IMR-90 (cell line): ENCODE measurements around the gene AMIGO2. TPM values are rescaled to one million over a fixed set of nuclear protein-coding genes. Genes with fewer than 3 reads are reported as not detected.
A peak's percentile ranks its signal among the peaks of the same experiment; 100 is the strongest.

ENCODE experiments used
- ATAC-seq: fragments of 200-7000 bp; cut with Tn5 transposase; 2 replicates; pipeline ENCODE4 v1.9.1; 2020; ENCODE audit warnings: low read depth, mild to moderate bottlenecking, moderate library complexity
- BruUV-seq: library from RNA; stranded (reverse); fragments of 400-500 nt; replicated peaks from 2 replicates; lab custom pipeline; 2021; lab: Mats Ljungman, UMichigan
- CTCF ChIA-PET: fragments of 300-600 bp; formaldehyde crosslinking; extraction: SDS; loops from one replicate; lab custom pipeline; 2021; ENCODE audit warnings: antibody characterized with exemption; lab: Yijun Ruan, JAX
- POLR2A ChIA-PET: fragments of 300-600 bp; sonication (Branson Sonifier 250); formaldehyde crosslinking; loops from one replicate; lab custom pipeline; 2022; ENCODE audit warnings: antibody characterized with exemption; ENCODE audit not compliant: unreplicated experiment; lab: Charles Lee
- DNase-seq: peaks from one replicate; pipeline ENCODE4 v3.0.0; 2013
- H2AFZ ChIP-seq: replicated peaks from 2 replicates; pipeline ENCODE3; 2013; ENCODE audit warnings: low read length, mild to moderate bottlenecking; ENCODE audit not compliant: poor library complexity
- H2AK5ac ChIP-seq: 2 replicates; pipeline ENCODE4 v1.6.1; 2013; ENCODE audit warnings: low read depth, low read length, inconsistent platforms
- H2AK9ac ChIP-seq: replicated peaks from 2 replicates; pipeline ENCODE3; 2013; ENCODE audit warnings: mild to moderate bottlenecking, low read depth, low read length, moderate library complexity; ENCODE audit not compliant: poor library complexity
- H2BK120ac ChIP-seq: 2 replicates; pipeline ENCODE4 v1.6.1; 2013; ENCODE audit warnings: low read depth, low read length, inconsistent platforms
- H2BK15ac ChIP-seq: 3 replicates; pipeline ENCODE4 v1.6.1; 2013; ENCODE audit warnings: low read depth, low read length, inconsistent platforms
- H2BK20ac ChIP-seq: 2 replicates; pipeline ENCODE4 v1.6.1; 2013; ENCODE audit warnings: low read depth, mild to moderate bottlenecking, inconsistent platforms, low read length, moderate library complexity
- H2BK5ac ChIP-seq: 2 replicates; pipeline ENCODE4 v1.6.1; 2013; ENCODE audit warnings: mild to moderate bottlenecking, low read depth, low read length, inconsistent platforms; ENCODE audit not compliant: poor library complexity, severe bottlenecking
- H3K14ac ChIP-seq: replicated peaks from 2 replicates; pipeline ENCODE4 v1.6.1; 2013; ENCODE audit warnings: low read depth, low read length, inconsistent platforms
- H3K18ac ChIP-seq: 2 replicates; pipeline ENCODE4 v1.6.1; 2013; ENCODE audit warnings: low read depth, low read length, control low read depth
- H3K23ac ChIP-seq: 2 replicates; pipeline ENCODE4 v1.6.1; 2013; ENCODE audit warnings: low read depth, low read length, inconsistent platforms
- H3K27ac ChIP-seq: 2 replicates; pipeline ENCODE4 v1.5.1; 2013; ENCODE audit warnings: mild to moderate bottlenecking, control low read depth, low read length; ENCODE audit not compliant: insufficient read depth
- H3K27me3 ChIP-seq: 2 replicates; pipeline ENCODE4 v1.6.1; 2013; ENCODE audit warnings: low read length; ENCODE audit not compliant: control insufficient read depth, insufficient read depth
- H3K36me3 ChIP-seq: 2 replicates; pipeline ENCODE4 v1.6.1; 2013; ENCODE audit warnings: low read length, mixed read lengths; ENCODE audit not compliant: control insufficient read depth, insufficient read depth
- H3K4ac ChIP-seq: 2 replicates; pipeline ENCODE4 v1.6.1; 2013; ENCODE audit warnings: low read depth, low read length, inconsistent platforms
- H3K4me1 ChIP-seq: 2 replicates; pipeline ENCODE4 v1.6.1; 2013; ENCODE audit warnings: low read length, mixed read lengths; ENCODE audit not compliant: control insufficient read depth, insufficient read depth
- H3K4me2 ChIP-seq: 2 replicates; pipeline ENCODE4 v1.6.1; 2013; ENCODE audit warnings: low read depth, mild to moderate bottlenecking, control low read depth, low read length, moderate library complexity
- H3K4me3 ChIP-seq: 2 replicates; pipeline ENCODE4 v1.5.1; 2013; ENCODE audit warnings: low read depth, mild to moderate bottlenecking, control low read depth, low read length, moderate library complexity; ENCODE audit not compliant: insufficient read depth
- H3K56ac ChIP-seq: 2 replicates; pipeline ENCODE4 v1.6.1; 2013; ENCODE audit warnings: low read length, inconsistent platforms; ENCODE audit not compliant: insufficient read depth; ENCODE audit errors: extremely low read depth
- H3K79me1 ChIP-seq, 2 experiments: 2 replicates each; pipeline ENCODE4 v1.6.1; 2013; ENCODE audit warnings: low read length in 2 of 2, inconsistent platforms in 1 of 2, low read depth in 1 of 2
- H3K9ac ChIP-seq: 2 replicates; pipeline ENCODE4 v1.6.1; 2013; ENCODE audit warnings: low read depth, low read length, control low read depth
- H3K9me1 ChIP-seq: 2 replicates; pipeline ENCODE4 v1.6.1; 2013; ENCODE audit warnings: low read length, inconsistent platforms; ENCODE audit not compliant: insufficient read depth
- H3K9me3 ChIP-seq: 2 replicates; pipeline ENCODE4 v1.6.1; 2013; ENCODE audit warnings: low read length; ENCODE audit not compliant: control insufficient read depth, insufficient read depth
- H4K20me1 ChIP-seq: 2 replicates; pipeline ENCODE4 v1.6.1; 2013; ENCODE audit warnings: low read length, inconsistent platforms; ENCODE audit not compliant: insufficient read depth
- H4K5ac ChIP-seq: 2 replicates; pipeline ENCODE4 v1.6.1; 2013; ENCODE audit warnings: mild to moderate bottlenecking, low read depth, low read length, control low read depth
- H4K8ac ChIP-seq, 2 experiments: 2 replicates each; pipeline ENCODE4 v1.6.1; 2013; ENCODE audit warnings: low read depth in 2 of 2, low read length in 2 of 2, control low read depth in 1 of 2, inconsistent platforms in 1 of 2
- H4K91ac ChIP-seq: 2 replicates; pipeline ENCODE4 v1.6.1; 2013; ENCODE audit warnings: low read depth, low read length, inconsistent platforms; ENCODE audit not compliant: insufficient read depth
- BHLHE40 ChIP-seq: fragments of 150-350 bp; IDR thresholded peaks from 2 replicates; pipeline ENCODE4 v1.6.1; 2016; ENCODE audit warnings: mild to moderate bottlenecking, low read depth, low read length
- CEBPB ChIP-seq: IDR thresholded peaks from 2 replicates; pipeline ENCODE4 v1.6.1; 2012; ENCODE audit warnings: low read depth, low read length, improper control_type of control experiment
- CHD1 ChIP-seq: IDR thresholded peaks from 2 replicates; pipeline ENCODE4 v1.6.1; 2012; ENCODE audit warnings: low read depth, low read length, improper control_type of control experiment
- ELK1 ChIP-seq: fragments of 150-350 bp; IDR thresholded peaks from 2 replicates; pipeline ENCODE4 v1.6.1; 2016; ENCODE audit warnings: low read depth, mild to moderate bottlenecking, low read length, moderate library complexity, borderline replicate concordance
- FOS ChIP-seq: fragments of 150-350 bp; IDR thresholded peaks from 2 replicates; pipeline ENCODE4 v1.6.1; 2016; ENCODE audit warnings: low read depth, low read length
- MAFK ChIP-seq: IDR thresholded peaks from 2 replicates; pipeline ENCODE4 v1.6.1; 2012; ENCODE audit warnings: low read depth, low read length, improper control_type of control experiment
- MXI1 ChIP-seq: IDR thresholded peaks from 2 replicates; pipeline ENCODE4 v1.6.1; 2012; ENCODE audit warnings: low read depth, mild to moderate bottlenecking, low read length, moderate library complexity, borderline replicate concordance
- RAD21 ChIP-seq: IDR thresholded peaks from 2 replicates; pipeline ENCODE4 v1.6.1; 2012; ENCODE audit warnings: low read length, improper control_type of control experiment
- RCOR1 ChIP-seq: IDR thresholded peaks from 2 replicates; pipeline ENCODE4 v1.6.1; 2012; ENCODE audit warnings: mild to moderate bottlenecking, low read length, improper control_type of control experiment; ENCODE audit not compliant: insufficient replicate concordance
- RFX5 ChIP-seq: IDR thresholded peaks from 2 replicates; pipeline ENCODE4 v1.8.0; 2012; ENCODE audit warnings: low read depth, mild to moderate bottlenecking, low read length, moderate library complexity
- USF2 ChIP-seq: fragments of 150-350 bp; IDR thresholded peaks from 2 replicates; pipeline ENCODE4 v1.6.1; 2017; ENCODE audit warnings: mild to moderate bottlenecking, antibody characterized with exemption, low read length, low read depth
- WGBS, 2 experiments: methylation state at CpG; one replicate each; pipeline versions ENCODE4 v1.1.5 to v1.1.7; 2013; ENCODE audit warnings: missing lambda C conversion rate in 2 of 2; ENCODE audit not compliant: insufficient read length in 1 of 2; ENCODE audit errors: extremely low coverage in 2 of 2; 5-methylcytosine and 5-hydroxymethylcytosine counted together
- dilution Hi-C: fragments of 300-500 bp; cut with HindIII; formaldehyde crosslinking; loops from one replicate; pipeline ENCODE4 v1.14.3; 2018; ENCODE audit warnings: low sequenced_read_pairs; ENCODE audit not compliant: unreplicated experiment
- in situ Hi-C: fragments of 300-500 bp; cut with MboI; formaldehyde crosslinking; loops from 3 replicates; pipeline ENCODE4 v1.14.3; 2019; ENCODE audit warnings: low sequenced_read_pairs, inconsistent platforms, mixed read lengths
- intact Hi-C: fragments of 100-400 bp; cut with micrococcal nuclease; formaldehyde crosslinking; loops from 2 replicates; pipeline ENCODE4 v1.10.0; 2022
- polyA plus RNA-seq, 3 experiments: library from polyadenylated mRNA; depleted of rRNA; stranded (reverse); fragments of >200 nt; gene quantifications; 2 replicates each; pipeline ENCODE4 v1.2.3, GENCODE V29; 2012; ENCODE audit warnings: low replicate concordance in 1 of 3
- total RNA-seq: library from RNA; depleted of rRNA; stranded (reverse); fragments of >200 nt; gene quantifications from 2 replicates; pipeline ENCODE4 v1.2.3, GENCODE V29; 2012
- TF ChIP-seq, protein P1 (sequence below): conservative IDR thresholded peaks from 2 replicates; pipeline ENCODE4 v1.5.1; 2012; ENCODE audit warnings: mild to moderate bottlenecking, low read depth, low read length, improper control_type of control experiment

The AMIGO2 gene
- total and polyA plus RNA-seq, 2 of the 4 experiments (the other 2 are of a cell fraction) = 20.1 to 32.6 TPM

- TF ChIP-seq CHD1 (no peak), FOS (no peak), MAFK (no peak)
- TF ChIP-seq, protein P1, sequence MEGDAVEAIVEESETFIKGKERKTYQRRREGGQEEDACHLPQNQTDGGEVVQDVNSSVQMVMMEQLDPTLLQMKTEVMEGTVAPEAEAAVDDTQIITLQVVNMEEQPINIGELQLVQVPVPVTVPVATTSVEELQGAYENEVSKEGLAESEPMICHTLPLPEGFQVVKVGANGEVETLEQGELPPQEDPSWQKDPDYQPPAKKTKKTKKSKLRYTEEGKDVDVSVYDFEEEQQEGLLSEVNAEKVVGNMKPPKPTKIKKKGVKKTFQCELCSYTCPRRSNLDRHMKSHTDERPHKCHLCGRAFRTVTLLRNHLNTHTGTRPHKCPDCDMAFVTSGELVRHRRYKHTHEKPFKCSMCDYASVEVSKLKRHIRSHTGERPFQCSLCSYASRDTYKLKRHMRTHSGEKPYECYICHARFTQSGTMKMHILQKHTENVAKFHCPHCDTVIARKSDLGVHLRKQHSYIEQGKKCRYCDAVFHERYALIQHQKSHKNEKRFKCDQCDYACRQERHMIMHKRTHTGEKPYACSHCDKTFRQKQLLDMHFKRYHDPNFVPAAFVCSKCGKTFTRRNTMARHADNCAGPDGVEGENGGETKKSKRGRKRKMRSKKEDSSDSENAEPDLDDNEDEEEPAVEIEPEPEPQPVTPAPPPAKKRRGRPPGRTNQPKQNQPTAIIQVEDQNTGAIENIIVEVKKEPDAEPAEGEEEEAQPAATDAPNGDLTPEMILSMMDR = peak; percentile 57
These were observed at the start of gene AMIGO2, which contains the start of gene PCED1B (continued) for GRCh38 chr12:47079468-47079980.

GRCh38 chr12:47126246-47126645, 46.5 kb upstream of the AMIGO2 start:
- BruUV-seq = no TSS peak
- no peak overlapping the region for H2AK9ac ChIP-seq
- H3K9me3 ChIP-seq = no peaks in the 10 kb centered on the region
- POLR2A ChIA-PET = no interaction called here
- H3K14ac ChIP-seq = no peak overlapping the region
- in situ Hi-C loops = no loop called here
- H3K4me3 ChIP-seq = no peak overlapping the region
- ATAC-seq (no peak), DNase-seq (no peak)
- no peak overlapping the region for H3K9ac ChIP-seq
- no peaks in the 10 kb centered on the region for H3K36me3 ChIP-seq
- no peak overlapping the region for H4K91ac ChIP-seq
- H3K4me1 ChIP-seq = no peaks in the 10 kb centered on the region; the same call in 1 of the 2 replicates
- H2BK15ac ChIP-seq = no peak overlapping the region
- no peak overlapping the region for H4K8ac ChIP-seq
- no peak overlapping the region for H4K5ac ChIP-seq
- intact Hi-C loops = no loop called here
- H2BK20ac ChIP-seq = no peak overlapping the region
- dilution Hi-C loops = no loop called here
- H2BK5ac ChIP-seq = no peak overlapping the region
- no peak overlapping the region for H3K56ac ChIP-seq
- no peaks in the 10 kb centered on the region for H3K79me1 ChIP-seq
- H3K9me1 ChIP-seq = no peaks in the 10 kb centered on the region
- H4K20me1 ChIP-seq = no peaks in the 10 kb centered on the region
- no peak overlapping the region for H2AK5ac ChIP-seq
- H3K27me3 ChIP-seq = no peaks in the 10 kb centered on the region
- no peak overlapping the region for H3K4ac ChIP-seq
- H3K27ac ChIP-seq = no peak overlapping the region
- no peak overlapping the region for H3K23ac ChIP-seq
- no peak overlapping the region for H3K4me2 ChIP-seq
- no peak overlapping the region for H2BK120ac ChIP-seq
- no peak overlapping the region for H3K18ac ChIP-seq
- no CpG with 5 or more reads among the region's 1 CpG for WGBS, 2 experiments
- no peak overlapping the region for H2AFZ ChIP-seq
- CTCF ChIA-PET = no interaction called here
- no peak for TF ChIP-seq MXI1
- no peak for TF ChIP-seq MAFK
- TF ChIP-seq CEBPB = no peak
- TF ChIP-seq BHLHE40 = no peak
- no peak for TF ChIP-seq RAD21
- TF ChIP-seq USF2 = no peak
- TF ChIP-seq ELK1 = no peak
- no peak for TF ChIP-seq FOS
- no peak for TF ChIP-seq RCOR1
- TF ChIP-seq RFX5 = no peak
- TF ChIP-seq CHD1 = no peak
